NCI-H2196 treated with DMSO at 0.1 percent for 48 hours (cell line): ENCODE results near the gene FGF9.

Experiments
- DNase-seq: peaks from one replicate; lab custom pipeline; 2025; ENCODE audit not compliant: unreplicated experiment; lab: John Stamatoyannopoulos, UW

The FGF9 gene

DNA sequence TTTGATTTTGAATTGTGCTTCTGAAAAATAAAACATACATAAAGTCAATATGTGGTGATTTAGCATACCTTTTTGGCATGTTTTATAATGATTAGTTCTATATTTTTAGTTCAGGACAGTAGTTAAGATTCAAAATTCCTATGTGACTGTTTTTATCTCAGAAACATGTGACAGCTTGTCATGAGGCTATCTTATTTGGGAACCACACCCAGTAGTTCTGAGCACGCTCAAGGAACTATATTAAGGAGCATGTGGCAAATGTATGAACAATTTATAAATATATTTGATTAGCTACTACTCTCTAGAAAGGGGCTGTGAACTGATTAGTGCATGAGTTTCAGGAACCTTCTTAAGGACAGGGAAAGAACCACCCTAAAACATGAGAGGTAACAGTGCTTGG lies 38.8 kb downstream of the FGF9 start:
- no peak for DNase-seq

DNA sequence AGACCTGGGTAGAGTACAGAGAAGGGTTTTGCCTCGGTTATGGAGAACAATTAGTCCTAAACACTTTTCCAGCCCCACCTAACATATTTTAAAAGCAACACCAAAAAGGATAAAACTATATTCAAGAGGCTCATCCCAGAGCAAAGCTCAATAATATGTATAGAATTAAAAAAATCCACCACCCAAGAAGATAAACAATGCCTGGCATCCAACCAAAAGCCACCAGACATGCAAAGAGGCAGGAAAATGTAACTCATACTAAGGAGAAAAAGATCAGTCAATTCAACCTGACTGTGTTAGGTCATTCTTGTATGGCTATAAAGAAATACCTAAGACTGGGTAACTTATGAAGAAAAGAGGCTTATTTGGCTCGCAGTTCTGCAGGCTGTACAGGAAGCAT lies 39.3 kb downstream of the FGF9 start:
- no peak for DNase-seq

DNA sequence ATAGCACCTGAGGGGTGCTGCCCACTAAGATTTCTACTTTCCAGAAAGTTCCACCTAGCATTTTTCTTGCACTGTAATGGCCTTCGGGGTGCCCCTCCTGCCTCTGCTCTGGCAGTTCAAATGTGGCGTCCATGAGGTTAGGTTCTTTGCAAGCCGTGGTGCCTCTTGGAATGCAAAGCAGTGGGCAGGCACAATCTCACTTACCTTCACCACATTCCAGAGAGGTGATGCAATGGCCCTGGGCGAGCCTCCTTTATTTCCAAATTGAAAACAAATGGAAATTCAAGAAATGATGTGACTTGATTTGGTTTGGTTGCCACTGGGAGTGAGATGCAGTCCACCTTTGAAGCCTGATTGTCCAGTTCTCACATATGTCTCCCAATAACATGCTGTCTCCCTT lies 46.9 kb downstream of the FGF9 start:
- DNase-seq, result no peak

- DNase-seq, result no peak
Observed at GRCh38 chr13:21719463-21719862, 48.6 kb downstream of the FGF9 start.

DNA sequence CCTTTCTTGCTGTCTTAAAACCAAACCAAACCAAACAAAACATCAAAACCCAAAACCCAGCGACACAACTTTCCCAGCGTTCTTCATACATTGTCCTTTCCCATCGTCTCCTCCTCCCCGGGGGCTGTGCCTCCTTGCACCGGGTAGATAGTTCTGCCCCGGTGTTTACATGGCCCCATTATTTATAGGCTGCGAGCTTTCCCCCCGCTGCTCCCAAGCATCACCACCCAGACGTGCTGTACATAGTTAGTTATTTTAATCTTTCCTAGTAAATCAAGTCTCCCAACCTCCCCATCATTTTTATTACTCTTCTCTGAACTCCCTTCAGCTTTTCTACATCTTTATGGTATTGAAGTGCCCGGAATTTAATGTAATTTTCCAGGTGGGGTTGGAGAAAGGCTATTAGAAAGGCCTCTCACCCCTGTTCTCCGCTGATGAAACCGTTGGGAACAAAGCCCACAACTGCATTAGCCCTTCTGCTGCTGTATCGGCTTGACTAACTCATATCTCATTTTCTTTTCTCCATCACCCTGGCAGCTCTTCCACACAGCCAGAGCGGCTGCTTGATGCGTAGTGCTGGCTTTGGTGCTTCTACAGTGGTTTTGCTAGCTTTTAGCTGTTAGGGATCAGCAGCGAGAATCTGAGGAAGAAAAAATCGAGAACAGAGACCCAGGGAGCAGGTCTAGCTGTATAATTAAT lies 53.1 kb downstream of the FGF9 start:
- DNase-seq, result no peak

GRCh38 chr13:21730186-21730880 lies 59.5 kb downstream of the FGF9 start:
- no peak for DNase-seq

GRCh38 chr13:21733475-21734263 lies 62.8 kb downstream of the FGF9 start:
- DNase-seq, result no peak

GRCh38 chr13:21734961-21735360 lies 64.1 kb downstream of the FGF9 start:
- no peak for DNase-seq

DNA sequence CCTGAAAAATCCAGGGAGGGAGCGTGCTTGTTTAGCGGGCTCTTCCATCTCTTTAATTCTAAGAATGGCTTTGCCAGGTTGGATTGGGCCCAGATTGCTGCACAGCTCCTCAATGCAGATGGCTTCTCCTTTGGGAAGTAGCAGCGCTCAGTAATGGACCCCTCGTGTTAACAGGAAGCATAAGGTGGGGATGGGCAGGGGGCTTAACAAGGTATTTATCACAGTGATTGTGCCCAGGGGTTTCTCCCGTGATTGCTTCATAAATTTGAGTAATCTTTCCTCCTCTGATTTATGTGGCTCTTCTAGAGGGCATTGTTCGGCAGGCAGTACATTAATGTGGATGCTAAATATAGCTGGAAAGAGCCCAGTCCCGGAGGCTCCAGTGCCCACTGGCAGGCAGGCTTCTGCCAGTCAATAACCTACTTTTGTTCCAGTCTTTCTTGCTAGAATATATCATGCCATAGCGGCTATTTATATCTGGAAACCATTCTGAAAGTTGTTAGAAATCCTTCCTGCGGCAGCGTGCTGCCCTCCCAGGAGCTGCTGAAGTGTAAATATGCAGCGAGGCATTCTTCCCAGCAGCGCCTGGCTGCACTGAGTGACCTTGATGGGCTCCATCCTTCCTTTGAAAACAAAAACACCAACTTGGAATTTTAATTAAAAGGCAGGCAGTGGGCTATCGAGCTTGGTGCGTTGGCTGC lies 65.0 kb downstream of the FGF9 start:
- DNase-seq, result no peak

DNA sequence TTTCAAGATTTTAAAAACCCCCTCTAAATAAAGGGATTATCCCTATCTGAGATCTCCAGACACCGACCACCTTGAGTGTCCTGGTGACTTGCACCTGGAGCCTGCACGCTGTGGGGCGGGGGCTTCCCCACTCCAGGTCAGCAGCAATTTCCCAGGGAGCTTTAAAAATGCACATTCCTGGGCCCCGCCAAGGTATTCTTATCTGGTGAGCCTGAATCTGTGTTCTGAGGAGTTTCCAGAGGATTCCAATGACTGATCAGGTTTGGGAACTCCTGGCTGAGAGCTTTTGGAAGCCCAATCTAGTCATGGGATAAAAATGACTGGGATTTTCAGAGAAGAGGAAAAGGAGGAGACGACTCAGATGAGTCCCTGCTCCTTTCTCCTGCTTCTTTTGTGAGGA lies 66.1 kb downstream of the FGF9 start:
- DNase-seq, result no peak

DNA sequence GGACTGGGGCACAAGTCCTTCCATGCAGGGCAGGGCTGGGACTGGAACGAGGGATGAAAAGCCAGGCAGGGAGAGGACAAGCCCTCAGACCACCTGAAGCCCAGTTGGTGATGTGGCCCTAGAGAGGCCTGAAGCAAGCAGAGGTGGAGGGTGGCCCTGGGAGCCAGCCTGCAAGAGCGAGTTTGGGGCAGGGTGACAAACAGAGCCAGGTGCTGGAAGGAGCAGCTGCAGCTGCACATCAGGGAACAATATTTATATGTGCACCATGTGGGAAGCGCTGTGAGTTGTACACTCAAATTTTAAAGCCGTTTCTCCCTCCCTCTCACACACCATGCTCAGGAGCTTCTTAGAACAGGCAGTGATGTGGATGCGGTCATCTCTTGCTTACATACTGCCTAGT lies 67.8 kb downstream of the FGF9 start:
- no peak for DNase-seq

- DNase-seq, result no peak
Observed at GRCh38 chr13:21739771-21740170, 68.9 kb downstream of the FGF9 start.

GRCh38 chr13:21741396-21741979 lies 70.6 kb downstream of the FGF9 start:
- DNase-seq, result no peak

DNA sequence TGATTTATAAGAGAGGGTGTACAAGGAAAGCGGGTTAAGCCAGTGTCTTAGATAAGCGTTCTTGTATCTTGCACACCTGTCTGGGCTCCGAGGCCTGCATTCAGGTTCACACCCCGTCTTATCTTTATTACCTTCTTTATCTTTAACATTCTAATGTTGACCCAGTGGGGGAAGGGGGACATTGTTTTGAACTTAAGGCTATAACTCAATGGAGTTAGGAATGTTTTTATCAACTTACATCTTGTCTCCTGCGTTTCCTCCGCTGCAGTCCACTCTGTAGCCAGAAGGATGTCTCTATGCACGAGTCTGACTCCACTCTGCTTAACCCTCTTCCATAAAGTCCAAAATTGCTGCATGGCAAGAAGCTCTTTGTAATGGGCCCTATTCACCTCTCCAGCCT lies 71.2 kb downstream of the FGF9 start:
- no peak for DNase-seq

- DNase-seq, result no peak
Observed at GRCh38 chr13:21744149-21744548, 73.3 kb downstream of the FGF9 start.

DNA sequence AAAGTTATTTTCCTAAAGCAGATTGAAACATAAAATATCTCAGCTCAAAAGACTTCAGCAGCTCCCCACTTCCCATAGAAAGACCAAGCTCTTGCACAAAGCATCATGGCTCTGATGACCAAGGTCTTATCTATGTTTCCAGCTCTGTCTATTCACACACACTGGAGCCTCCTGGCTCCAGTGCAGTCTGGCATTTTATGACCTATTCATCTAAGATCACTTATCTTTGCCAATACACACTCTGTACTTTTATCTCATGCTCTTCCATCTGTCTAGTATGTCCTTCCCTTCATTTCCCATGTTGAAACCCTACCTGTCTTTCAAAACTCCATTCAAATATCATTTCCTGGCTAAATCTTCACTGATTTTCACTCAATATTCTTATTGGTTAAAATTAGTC lies 74.4 kb downstream of the FGF9 start:
- no peak for DNase-seq

GRCh38 chr13:21747456-21747855 lies 76.6 kb downstream of the FGF9 start:
- no peak for DNase-seq

GRCh38 chr13:21748166-21748565 lies 77.3 kb downstream of the FGF9 start:
- no peak for DNase-seq

DNA sequence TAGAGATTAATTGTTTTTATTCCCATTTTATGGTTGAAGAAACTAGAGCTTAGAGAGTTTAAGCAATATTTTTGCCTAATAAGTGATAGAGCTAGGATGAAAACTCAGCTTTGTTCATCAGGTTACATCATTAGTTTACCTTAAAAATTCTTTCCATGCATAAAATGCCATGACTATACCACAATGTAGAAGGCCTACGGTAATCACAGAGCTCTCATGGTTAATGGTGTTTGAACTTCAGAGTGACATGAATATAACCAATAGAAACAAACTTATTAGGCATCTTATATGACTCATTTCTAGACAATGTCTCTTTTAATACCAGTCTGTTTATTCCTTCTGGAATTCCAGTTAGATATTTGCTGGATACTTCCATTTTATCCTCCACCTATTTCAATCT lies 78.5 kb downstream of the FGF9 start:
- no peak for DNase-seq

DNA sequence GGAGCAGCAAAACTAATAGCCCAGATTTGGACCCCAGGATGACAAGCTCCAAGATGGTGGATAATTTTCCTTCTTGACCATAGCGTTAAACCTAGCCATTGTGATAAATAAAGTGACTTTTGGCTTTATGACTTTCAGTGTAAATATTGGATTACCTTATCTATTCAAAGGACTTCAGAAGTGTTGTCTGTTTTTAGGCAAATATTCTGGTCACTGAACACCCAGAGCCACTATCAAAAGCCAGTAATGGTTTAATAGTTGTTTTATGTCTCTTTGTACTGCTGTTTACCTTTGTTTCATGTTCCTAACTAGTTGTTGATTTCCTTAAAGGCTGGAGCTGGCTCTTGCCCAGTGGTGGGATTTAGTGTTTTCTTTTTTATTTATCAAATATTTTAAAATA lies 81.6 kb downstream of the FGF9 start:
- DNase-seq, result no peak

DNA sequence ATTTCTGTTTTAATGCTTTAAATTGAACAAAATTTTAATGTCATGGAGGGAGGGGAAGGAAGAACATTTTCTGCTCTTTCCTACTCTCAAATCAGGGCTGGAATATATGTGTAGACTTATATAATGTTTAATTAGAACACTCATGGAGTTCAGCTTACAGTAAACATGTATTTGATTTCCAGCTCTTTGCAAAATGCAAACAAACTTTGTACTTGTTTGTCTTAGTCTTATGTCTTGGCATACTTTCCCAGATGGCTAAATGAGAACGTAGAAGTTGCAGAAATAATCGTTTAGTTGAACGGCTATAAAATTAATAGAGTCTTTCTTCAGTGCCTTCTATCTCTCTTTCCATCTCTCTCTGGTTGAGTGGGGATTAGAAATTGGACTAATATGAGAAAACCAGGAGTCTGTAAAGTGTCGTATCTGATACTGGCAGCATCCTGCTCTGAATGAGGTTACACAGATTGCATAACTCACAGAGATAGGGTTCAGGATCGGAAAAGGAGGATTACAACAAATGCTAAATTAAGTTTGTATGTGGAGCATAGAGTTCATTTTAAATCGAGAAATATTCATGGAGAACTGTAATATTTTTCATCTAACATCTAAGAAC lies 82.3 kb downstream of the FGF9 start:
- no peak for DNase-seq
